Activated CD4-positive, alpha-beta T cell treated with anti-CD3 and anti-CD28 coated beads, Interleukin-10, Interleukin-2, amounts not matched to agents 100 ng/mL and 50 ng/mL, durations not matched to agents 16 hours and 8 hours (primary cell): Measurements from ENCODE around the gene HSPG2.
"Not testable (repeated sequence)": the region's sequence is repeated elsewhere in the genome, so short reads cannot be mapped to it uniquely, and the experiment has no call there.

Experiments
- DNase-seq: peaks from one replicate; pipeline ENCODE4 v3.0.0-alpha.2; 2020

The HSPG2 gene

DNA sequence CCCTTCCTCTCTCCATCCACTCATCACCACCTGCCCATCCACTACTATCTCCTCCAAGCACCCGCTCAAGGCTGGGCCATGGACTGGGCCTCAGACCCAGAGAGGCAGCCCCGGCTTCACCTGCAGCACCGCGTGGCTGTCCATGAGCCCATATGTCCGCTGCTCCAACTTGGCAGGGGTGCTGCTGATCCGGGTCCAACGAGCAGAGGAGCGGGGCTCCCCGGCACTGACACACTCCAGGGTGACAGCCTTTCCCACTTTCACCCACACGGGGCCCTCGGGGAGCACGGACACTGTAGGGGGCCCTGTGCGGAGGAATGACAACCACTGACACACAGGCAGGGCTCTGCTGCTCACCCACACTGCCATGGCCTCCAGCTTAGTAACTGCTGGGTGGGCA lies 96.1 kb downstream of the HSPG2 start:
- no peak for DNase-seq

- no peak for DNase-seq
Observed at GRCh38 chr1:21839337-21840037, 97.6 kb downstream of the HSPG2 start.

- DNase-seq: no peak
Observed at GRCh38 chr1:21838359-21839157, 98.6 kb downstream of the HSPG2 start.

DNA sequence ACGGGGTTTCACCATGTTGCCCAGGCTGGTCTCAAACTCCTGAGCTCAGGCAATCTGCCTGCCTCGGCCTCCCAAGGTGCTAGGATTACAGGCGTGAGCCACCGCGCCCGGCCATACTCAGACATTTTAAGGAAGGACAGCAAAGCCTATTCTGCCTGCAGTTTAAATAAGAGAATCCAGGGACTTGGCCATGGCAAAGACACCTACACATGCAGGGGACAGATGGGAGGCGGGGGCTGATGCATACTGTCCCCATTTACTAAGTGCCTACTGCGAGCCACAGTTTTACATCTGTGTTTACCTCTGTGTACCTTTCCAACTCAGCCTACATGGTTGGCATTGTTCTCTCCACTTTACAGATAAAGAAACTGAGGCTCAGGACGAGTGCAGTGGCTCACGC lies 99.6 kb downstream of the HSPG2 start:
- DNase-seq: no peak

DNA sequence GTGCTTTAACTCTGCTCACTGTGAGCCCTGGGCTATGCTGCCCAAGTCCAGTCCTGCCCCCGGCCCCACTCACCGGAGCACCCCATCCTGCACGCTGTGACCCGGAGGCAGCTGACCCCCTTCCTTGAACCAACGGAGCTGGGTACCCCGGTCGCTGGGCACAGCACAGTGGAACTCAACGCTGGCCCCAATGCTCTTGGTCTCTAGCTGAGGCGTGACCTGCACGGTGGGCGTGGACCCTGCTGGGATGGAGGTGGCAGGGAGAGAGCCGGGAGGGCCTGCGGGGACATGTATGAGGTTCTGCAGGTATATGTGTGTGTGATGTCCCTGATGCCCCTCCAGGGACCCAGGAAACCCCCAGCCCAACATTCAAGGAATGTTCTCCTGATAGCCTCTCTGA lies 100.4 kb downstream of the HSPG2 start:
- no peak for DNase-seq

DNA sequence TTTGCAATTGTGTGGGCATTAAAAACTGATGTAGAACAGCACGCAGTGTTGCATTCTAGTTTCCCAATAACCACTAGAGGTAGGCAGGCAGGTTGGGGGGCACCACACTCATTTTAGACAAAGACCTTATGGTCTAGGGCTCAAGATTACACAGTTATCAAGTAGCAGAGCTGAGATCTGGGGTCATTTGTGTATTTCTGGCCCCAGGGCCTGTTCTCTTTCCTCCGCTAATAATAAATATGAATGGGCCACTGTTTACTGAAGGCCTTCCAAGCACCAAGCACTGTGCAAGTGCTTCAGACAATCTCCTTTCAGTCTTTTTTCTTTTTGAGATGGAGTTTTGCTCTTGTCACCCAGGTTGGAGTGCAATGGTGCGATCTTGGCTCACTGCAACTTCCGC lies 101.1 kb downstream of the HSPG2 start:
- no peak for DNase-seq

- DNase-seq: no peak
Observed at GRCh38 chr1:21834666-21835065, 102.4 kb downstream of the HSPG2 start.

DNA sequence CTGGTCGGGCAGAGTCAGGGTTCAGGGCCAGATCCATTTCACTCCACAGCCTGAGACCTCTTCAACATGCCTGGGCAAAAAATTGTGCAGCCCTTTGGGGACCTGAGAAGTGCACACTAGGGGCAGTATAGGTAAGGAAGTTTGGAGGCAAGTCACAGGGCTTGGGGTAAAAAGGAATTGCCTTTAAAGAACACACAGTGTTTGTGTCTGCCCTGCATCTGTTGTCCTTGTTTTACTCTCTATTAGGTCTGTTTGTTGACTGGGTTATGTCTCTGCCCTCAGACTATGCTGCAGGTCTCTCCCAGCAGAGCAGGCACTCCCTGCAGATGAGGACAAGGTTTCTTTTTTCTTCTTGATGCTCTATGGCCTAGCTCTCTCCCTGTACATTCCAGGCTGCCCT lies 103.0 kb downstream of the HSPG2 start:
- DNase-seq: no peak

GRCh38 chr1:21833392-21833976 lies 103.6 kb downstream of the HSPG2 start:
- DNase-seq: no peak

- DNase-seq: no peak
Observed at GRCh38 chr1:21831454-21831970, 105.6 kb downstream of the HSPG2 start.

DNA sequence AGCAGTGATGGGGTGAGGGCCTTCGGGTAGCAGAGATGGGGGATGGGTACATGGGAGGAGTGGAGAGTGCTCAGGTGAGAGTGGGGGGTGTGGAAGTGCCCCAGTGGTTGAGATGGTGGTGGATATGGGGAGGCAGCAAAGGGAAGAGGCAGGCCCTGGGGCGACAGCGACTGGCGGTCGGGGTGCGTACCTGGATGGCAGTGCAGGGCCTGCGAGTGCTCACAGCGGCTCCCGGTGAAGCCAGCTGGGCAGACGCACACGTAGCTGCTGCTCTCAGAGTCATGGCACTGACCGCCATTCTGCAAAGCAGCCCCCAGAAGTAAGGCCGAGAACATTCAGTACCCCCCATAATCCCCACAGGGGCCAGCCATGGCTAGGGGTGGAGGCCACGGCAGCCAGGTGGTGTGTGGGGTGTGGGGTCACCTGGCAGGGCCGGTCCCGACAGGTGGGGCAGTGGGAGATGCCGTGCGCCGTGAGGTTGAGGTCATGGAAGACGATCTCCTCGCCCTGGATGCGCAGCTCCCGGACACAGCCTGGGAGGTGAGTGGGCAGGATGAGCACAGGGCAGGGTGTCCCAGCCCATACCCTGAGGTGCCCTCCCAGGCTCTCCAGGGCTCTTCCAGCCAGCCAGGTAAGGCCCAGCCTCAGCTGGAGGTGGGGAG lies 106.2 kb downstream of the HSPG2 start:
- no peak for DNase-seq

DNA sequence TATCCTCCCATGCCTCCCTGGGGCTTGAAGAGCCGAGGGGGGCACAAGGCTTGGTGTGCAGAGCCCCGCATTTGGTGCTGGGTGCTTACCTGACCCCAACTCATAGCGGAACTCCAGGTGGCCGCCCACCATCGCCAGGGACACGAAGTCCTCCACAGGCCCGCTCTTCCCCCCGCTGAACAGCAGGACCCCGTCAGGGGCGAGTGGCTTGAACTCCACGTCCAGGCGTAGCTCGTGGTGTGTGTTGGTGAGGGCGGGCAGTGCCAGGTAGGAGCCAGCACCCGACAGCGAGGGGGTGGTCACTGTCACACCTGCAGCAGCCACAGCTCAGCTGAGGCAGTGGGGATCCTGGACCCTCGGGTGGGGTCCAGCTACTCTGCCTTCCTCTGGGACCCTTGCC lies 107.8 kb downstream of the HSPG2 start:
- no peak for DNase-seq

- DNase-seq: no peak
Observed at GRCh38 chr1:21828506-21829210, 108.5 kb downstream of the HSPG2 start.

DNA sequence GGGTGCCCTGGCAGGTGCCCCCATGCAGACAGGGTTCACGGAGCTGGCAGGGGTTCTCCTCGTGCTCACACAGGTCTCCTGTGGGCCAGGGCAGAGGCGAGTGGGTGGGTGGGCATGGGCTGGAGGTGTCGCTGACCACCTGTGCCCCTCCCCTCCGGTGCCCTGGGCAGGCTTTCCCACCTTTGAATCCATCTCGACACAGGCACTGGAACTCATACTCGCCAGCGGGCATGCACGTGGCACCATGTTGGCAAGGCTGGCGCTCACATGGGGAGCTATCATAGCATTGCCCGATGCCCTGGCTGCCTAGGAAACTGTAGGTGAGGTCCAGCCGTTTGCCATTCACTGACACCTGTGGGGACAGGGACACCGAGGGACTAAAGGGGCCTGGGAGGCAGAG lies 109.0 kb downstream of the HSPG2 start:
- DNase-seq: no peak

- DNase-seq: no peak
Observed at GRCh38 chr1:21827141-21827679, 109.9 kb downstream of the HSPG2 start.

GRCh38 chr1:21826694-21827093 lies 110.4 kb downstream of the HSPG2 start:
- not testable (repeated sequence) for DNase-seq

- no peak for DNase-seq
Observed at GRCh38 chr1:21825393-21825792, 111.7 kb downstream of the HSPG2 start.

- DNase-seq: no peak
Observed at GRCh38 chr1:21824926-21825325, 112.2 kb downstream of the HSPG2 start.

GRCh38 chr1:21823980-21824702 lies 113.0 kb downstream of the HSPG2 start:
- no peak for DNase-seq

DNA sequence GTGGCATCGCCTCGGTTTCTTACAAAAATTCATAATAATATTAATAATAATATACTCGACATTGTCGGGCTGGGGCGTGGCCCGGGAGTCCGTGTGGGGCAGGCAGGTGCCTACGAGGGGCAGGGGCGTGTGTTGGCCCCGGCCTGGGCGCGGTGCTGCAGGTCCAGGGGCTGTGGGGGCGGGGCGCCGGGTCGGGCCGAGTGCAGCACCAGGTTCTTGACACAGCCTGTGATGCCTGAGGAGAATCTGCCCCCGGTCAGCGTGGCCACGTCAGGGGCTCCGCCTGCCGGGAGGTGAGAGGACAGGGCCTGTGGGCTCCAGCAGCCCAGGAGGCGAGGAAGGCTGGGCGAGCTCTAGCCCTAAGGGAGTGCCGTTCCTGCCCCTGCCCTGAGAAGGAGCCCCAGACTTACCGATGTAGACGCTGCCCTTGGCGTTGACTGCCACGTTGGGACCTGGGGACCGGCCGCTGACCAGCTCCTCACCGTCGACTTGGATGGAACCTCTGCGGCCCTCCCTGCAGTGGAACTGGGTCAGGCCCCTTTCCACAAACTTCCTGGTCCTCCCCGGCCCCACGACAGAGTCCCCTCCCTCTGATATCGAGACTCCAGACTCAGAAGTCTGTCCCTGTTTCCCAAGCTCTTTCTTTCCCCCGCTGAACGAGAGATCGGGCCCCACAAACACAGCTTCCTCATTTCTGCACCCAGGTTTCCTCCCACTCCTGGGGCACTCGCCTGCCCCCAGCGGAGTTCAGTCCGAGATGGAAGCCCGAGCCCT lies 113.7 kb downstream of the HSPG2 start:
- DNase-seq: no peak

- DNase-seq: no peak
Observed at GRCh38 chr1:21822349-21822748, 114.8 kb downstream of the HSPG2 start.
